HEK293 (cell line): ENCODE results near the gene ELAVL1.

Experiments used
- BCL11B ChIP-seq: fragments of 450-650 bp; formaldehyde crosslinking; IDR thresholded peaks from 2 replicates; pipeline ENCODE4 v1.5.1; 2016; ENCODE audit warnings: low read depth, missing biosample characterization, missing genetic modification characterization
- EGR2 ChIP-seq: fragments of 450-650 bp; formaldehyde crosslinking; IDR thresholded peaks from 2 replicates; pipeline ENCODE4 v1.5.1; 2016; ENCODE audit warnings: low read depth, missing biosample characterization, missing genetic modification characterization
- FEZF1 ChIP-seq: fragments of 450-650 bp; formaldehyde crosslinking; IDR thresholded peaks from 2 replicates; pipeline ENCODE4 v1.5.1; 2016; ENCODE audit warnings: missing biosample characterization, missing genetic modification characterization
- GLI4 ChIP-seq: fragments of 450-650 bp; formaldehyde crosslinking; IDR thresholded peaks from 2 replicates; pipeline ENCODE4 v1.5.1; 2016; ENCODE audit warnings: missing biosample characterization, missing genetic modification characterization
- HOXC10 ChIP-seq: sonication (generic); formaldehyde crosslinking; IDR thresholded peaks from 2 replicates; pipeline ENCODE4 v1.8.1; 2023; ENCODE audit warnings: mild to moderate bottlenecking, missing genetic modification reagents
- KLF9 ChIP-seq: fragments of 450-650 bp; formaldehyde crosslinking; IDR thresholded peaks from 2 replicates; pipeline ENCODE4 v1.5.1; 2016; ENCODE audit warnings: missing biosample characterization, missing genetic modification characterization, low read depth
- SP3 ChIP-seq: fragments of 450-650 bp; formaldehyde crosslinking; IDR thresholded peaks from 2 replicates; pipeline ENCODE4 v1.5.1; 2016; ENCODE audit warnings: missing biosample characterization, missing genetic modification characterization
- TCF7L2 ChIP-seq: IDR thresholded peaks from 2 replicates; pipeline ENCODE4 v1.6.1; 2011; ENCODE audit warnings: low read depth, mild to moderate bottlenecking, inconsistent platforms, low read length, moderate library complexity, borderline replicate concordance
- ZBTB1 ChIP-seq: fragments of 450-650 bp; formaldehyde crosslinking; IDR thresholded peaks from 2 replicates; pipeline ENCODE4 v1.5.1; 2016; ENCODE audit warnings: missing biosample characterization, missing genetic modification characterization
- ZFP69B ChIP-seq: fragments of 450-650 bp; formaldehyde crosslinking; IDR thresholded peaks from 2 replicates; pipeline ENCODE4 v1.5.1; 2016; ENCODE audit warnings: missing biosample characterization, missing genetic modification characterization
- ZNF133 ChIP-seq: fragments of 450-650 bp; formaldehyde crosslinking; IDR thresholded peaks from 2 replicates; pipeline ENCODE4 v1.5.1; 2016; ENCODE audit warnings: missing biosample characterization, missing genetic modification characterization
- ZNF140 ChIP-seq: fragments of 450-650 bp; formaldehyde crosslinking; IDR thresholded peaks from 2 replicates; pipeline ENCODE4 v1.5.1; 2016; ENCODE audit warnings: missing biosample characterization, missing genetic modification characterization
- ZNF157 ChIP-seq: fragments of 450-650 bp; formaldehyde crosslinking; IDR thresholded peaks from 2 replicates; pipeline ENCODE4 v1.5.1; 2016; ENCODE audit warnings: missing biosample characterization, missing genetic modification characterization
- ZNF174 ChIP-seq: fragments of 450-650 bp; formaldehyde crosslinking; IDR thresholded peaks from 2 replicates; pipeline ENCODE4 v1.5.0; 2017; ENCODE audit warnings: missing biosample characterization, mild to moderate bottlenecking, missing genetic modification characterization
- ZNF239 ChIP-seq: fragments of 450-650 bp; formaldehyde crosslinking; IDR thresholded peaks from 2 replicates; pipeline ENCODE4 v1.5.1; 2016; ENCODE audit warnings: missing biosample characterization, missing genetic modification characterization
- ZNF24 ChIP-seq: fragments of 450-650 bp; formaldehyde crosslinking; IDR thresholded peaks from 2 replicates; pipeline ENCODE4 v1.5.1; 2016; ENCODE audit warnings: missing biosample characterization, missing genetic modification characterization
- ZNF391 ChIP-seq: fragments of 450-650 bp; formaldehyde crosslinking; IDR thresholded peaks from 2 replicates; pipeline ENCODE4 v1.5.1; 2016; ENCODE audit warnings: low read depth, missing biosample characterization, missing genetic modification characterization, borderline replicate concordance
- ZNF48 ChIP-seq: fragments of 450-650 bp; formaldehyde crosslinking; IDR thresholded peaks from 2 replicates; pipeline ENCODE4 v1.5.1; 2016; ENCODE audit warnings: missing biosample characterization, missing genetic modification characterization
- ZNF529 ChIP-seq: fragments of 450-650 bp; formaldehyde crosslinking; IDR thresholded peaks from 2 replicates; pipeline ENCODE4 v1.5.1; 2017; ENCODE audit warnings: missing genetic modification characterization, missing biosample characterization; ENCODE audit not compliant: insufficient replicate concordance
- ZNF544 ChIP-seq: fragments of 450-650 bp; formaldehyde crosslinking; IDR thresholded peaks from 2 replicates; pipeline ENCODE4 v1.5.0; 2017; ENCODE audit warnings: missing biosample characterization, missing genetic modification characterization
- ZNF558 ChIP-seq: fragments of 450-650 bp; formaldehyde crosslinking; IDR thresholded peaks from 2 replicates; pipeline ENCODE4 v1.5.1; 2016; ENCODE audit warnings: missing biosample characterization, missing genetic modification characterization
- ZNF654 ChIP-seq: fragments of 450-650 bp; formaldehyde crosslinking; IDR thresholded peaks from 2 replicates; pipeline ENCODE4 v1.5.1; 2016; ENCODE audit warnings: low read depth, missing biosample characterization, missing genetic modification characterization
- ZNF660 ChIP-seq: fragments of 450-650 bp; IDR thresholded peaks from 2 replicates; pipeline ENCODE4 v1.5.1; 2018; ENCODE audit warnings: missing biosample characterization, mild to moderate bottlenecking, missing genetic modification characterization
- ZNF677 ChIP-seq: fragments of 450-650 bp; IDR thresholded peaks from 2 replicates; pipeline ENCODE4 v1.5.0; 2018; ENCODE audit warnings: missing biosample characterization, mild to moderate bottlenecking, missing genetic modification characterization, moderate library complexity
- ZNF768 ChIP-seq: fragments of 450-650 bp; formaldehyde crosslinking; IDR thresholded peaks from 2 replicates; pipeline ENCODE4 v1.5.1; 2018; ENCODE audit warnings: missing biosample characterization, mild to moderate bottlenecking, missing genetic modification characterization
- ZNF785 ChIP-seq: fragments of 450-650 bp; formaldehyde crosslinking; IDR thresholded peaks from 2 replicates; pipeline ENCODE4 v1.5.1; 2016; ENCODE audit warnings: missing biosample characterization, missing genetic modification characterization
- ZNF792 ChIP-seq: fragments of 450-650 bp; formaldehyde crosslinking; IDR thresholded peaks from 2 replicates; pipeline ENCODE4 v1.5.1; 2016; ENCODE audit warnings: missing biosample characterization, missing genetic modification characterization
- ZNF837 ChIP-seq: fragments of 450-650 bp; formaldehyde crosslinking; IDR thresholded peaks from 2 replicates; pipeline ENCODE4 v1.5.1; 2016; ENCODE audit warnings: missing biosample characterization, missing genetic modification characterization
- ZSCAN30 ChIP-seq: fragments of 450-650 bp; IDR thresholded peaks from 2 replicates; pipeline ENCODE4 v1.5.1; 2018; ENCODE audit warnings: missing biosample characterization, mild to moderate bottlenecking, missing genetic modification characterization, moderate library complexity
- TF ChIP-seq, protein P1 (sequence below): fragments of 450-650 bp; formaldehyde crosslinking; IDR thresholded peaks from 2 replicates; pipeline ENCODE4 v1.5.1; 2016; ENCODE audit warnings: missing biosample characterization, missing genetic modification characterization
- TF ChIP-seq, protein P2 (sequence below): fragments of 450-650 bp; formaldehyde crosslinking; IDR thresholded peaks from 2 replicates; pipeline ENCODE4 v1.5.1; 2017; ENCODE audit warnings: missing biosample characterization, missing genetic modification characterization
- TF ChIP-seq, protein P3 (sequence below): fragments of 450-650 bp; formaldehyde crosslinking; IDR thresholded peaks from 2 replicates; pipeline ENCODE4 v1.5.1; 2016; ENCODE audit warnings: missing biosample characterization, missing genetic modification characterization
- TF ChIP-seq, protein P4 (sequence below): fragments of 450-650 bp; formaldehyde crosslinking; IDR thresholded peaks from 2 replicates; pipeline ENCODE4 v1.5.1; 2016; ENCODE audit warnings: missing biosample characterization, missing genetic modification characterization, low read depth

The ELAVL1 gene

DNA sequence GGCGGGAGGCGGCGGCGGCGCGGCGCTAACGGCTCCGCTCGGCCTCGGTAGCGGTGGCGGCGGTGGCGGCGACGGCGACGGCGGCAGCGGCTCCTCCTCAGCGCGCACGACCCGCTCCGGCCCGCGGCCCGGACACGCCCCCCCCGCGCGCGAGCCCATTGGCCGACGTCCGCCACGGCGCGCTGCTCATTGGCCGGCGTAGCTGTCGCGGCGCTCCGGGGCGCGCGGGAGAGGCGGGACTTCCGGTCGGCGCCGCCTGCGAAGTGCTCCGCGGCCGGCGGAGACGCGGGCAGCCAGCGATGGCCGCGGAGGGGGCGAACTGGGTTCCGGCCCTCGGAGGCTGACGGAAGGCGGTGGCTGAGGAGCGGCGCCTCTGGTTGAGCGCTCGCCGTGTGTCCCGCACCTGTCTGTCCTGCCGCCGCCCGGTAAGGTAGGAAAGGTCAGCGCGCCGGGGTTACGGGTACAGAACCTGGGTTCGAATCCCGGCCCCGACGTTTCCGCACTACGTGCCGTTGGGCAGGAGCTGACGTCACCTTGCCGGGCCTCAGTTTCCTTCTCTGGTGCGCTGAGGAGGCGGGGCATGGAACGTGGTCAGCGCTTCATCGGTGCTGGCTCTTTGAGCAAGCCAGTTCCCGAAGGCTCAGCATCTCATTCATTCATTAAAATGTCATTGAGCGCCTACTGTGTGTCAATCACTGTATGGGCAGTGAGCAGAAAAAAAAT, at the start of gene ELAVL1 (continued):
- TF ChIP-seq ZNF133 (tag by site-specific recombination) (no peak), ZFP69B (peak; percentile 52; the same call in 1 of the 2 replicates), ZNF837 (tag by site-specific recombination) (peak; percentile 56; the same call in 1 of the 2 replicates), ZNF529 (no peak), ZNF660 (tag by site-specific recombination) (no peak), ZNF785 (tag by site-specific recombination) (0 out of 2 replicates have a peak, but pooled peaks have one; percentile 43), ZBTB1 (tag by site-specific recombination) (0 out of 2 replicates have a peak, but pooled peaks have one; percentile 36), ZNF792 (peak; percentile 93), GLI4 (tag by site-specific recombination) (peak; percentile 72; the same call in 1 of the 2 replicates), SP3 (peak; percentile 46; the same call in 1 of the 2 replicates), ZNF677 (tag by site-specific recombination) (peak; percentile 40; the same call in 1 of the 2 replicates), ZNF768 (tag by site-specific recombination) (no peak), KLF9 (tag by site-specific recombination) (peak; percentile 40), ZNF174 (tag by site-specific recombination) (no peak), EGR2 (tag by site-specific recombination) (0 out of 2 replicates have a peak, but pooled peaks have one; percentile 9), ZNF558 (tag by site-specific recombination) (no peak), ZNF48 (no peak), FEZF1 (tag by site-specific recombination) (peak; percentile 51; the same call in 1 of the 2 replicates), ZNF391 (tag by site-specific recombination) (peak; percentile 91; the same call in 1 of the 2 replicates), ZNF157 (no peak), ZNF544 (tag by site-specific recombination) (no peak), BCL11B (tag by site-specific recombination) (peak; percentile 85), TCF7L2 (no peak), ZNF654 (tag by site-specific recombination) (no peak), ZNF239 (tag by site-specific recombination) (no peak), ZNF140 (tag by site-specific recombination) (no peak), ZNF24 (tag by site-specific recombination) (peak; percentile 92), HOXC10 (CRISPR knock-in tag) (no peak), ZSCAN30 (tag by site-specific recombination) (peak; percentile 84; the same call in 1 of the 2 replicates)
- TF ChIP-seq, protein P1, sequence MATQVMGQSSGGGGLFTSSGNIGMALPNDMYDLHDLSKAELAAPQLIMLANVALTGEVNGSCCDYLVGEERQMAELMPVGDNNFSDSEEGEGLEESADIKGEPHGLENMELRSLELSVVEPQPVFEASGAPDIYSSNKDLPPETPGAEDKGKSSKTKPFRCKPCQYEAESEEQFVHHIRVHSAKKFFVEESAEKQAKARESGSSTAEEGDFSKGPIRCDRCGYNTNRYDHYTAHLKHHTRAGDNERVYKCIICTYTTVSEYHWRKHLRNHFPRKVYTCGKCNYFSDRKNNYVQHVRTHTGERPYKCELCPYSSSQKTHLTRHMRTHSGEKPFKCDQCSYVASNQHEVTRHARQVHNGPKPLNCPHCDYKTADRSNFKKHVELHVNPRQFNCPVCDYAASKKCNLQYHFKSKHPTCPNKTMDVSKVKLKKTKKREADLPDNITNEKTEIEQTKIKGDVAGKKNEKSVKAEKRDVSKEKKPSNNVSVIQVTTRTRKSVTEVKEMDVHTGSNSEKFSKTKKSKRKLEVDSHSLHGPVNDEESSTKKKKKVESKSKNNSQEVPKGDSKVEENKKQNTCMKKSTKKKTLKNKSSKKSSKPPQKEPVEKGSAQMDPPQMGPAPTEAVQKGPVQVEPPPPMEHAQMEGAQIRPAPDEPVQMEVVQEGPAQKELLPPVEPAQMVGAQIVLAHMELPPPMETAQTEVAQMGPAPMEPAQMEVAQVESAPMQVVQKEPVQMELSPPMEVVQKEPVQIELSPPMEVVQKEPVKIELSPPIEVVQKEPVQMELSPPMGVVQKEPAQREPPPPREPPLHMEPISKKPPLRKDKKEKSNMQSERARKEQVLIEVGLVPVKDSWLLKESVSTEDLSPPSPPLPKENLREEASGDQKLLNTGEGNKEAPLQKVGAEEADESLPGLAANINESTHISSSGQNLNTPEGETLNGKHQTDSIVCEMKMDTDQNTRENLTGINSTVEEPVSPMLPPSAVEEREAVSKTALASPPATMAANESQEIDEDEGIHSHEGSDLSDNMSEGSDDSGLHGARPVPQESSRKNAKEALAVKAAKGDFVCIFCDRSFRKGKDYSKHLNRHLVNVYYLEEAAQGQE (tag by site-specific recombination): peak; percentile 27; the same call in 1 of the 2 replicates
- TF ChIP-seq, protein P2, sequence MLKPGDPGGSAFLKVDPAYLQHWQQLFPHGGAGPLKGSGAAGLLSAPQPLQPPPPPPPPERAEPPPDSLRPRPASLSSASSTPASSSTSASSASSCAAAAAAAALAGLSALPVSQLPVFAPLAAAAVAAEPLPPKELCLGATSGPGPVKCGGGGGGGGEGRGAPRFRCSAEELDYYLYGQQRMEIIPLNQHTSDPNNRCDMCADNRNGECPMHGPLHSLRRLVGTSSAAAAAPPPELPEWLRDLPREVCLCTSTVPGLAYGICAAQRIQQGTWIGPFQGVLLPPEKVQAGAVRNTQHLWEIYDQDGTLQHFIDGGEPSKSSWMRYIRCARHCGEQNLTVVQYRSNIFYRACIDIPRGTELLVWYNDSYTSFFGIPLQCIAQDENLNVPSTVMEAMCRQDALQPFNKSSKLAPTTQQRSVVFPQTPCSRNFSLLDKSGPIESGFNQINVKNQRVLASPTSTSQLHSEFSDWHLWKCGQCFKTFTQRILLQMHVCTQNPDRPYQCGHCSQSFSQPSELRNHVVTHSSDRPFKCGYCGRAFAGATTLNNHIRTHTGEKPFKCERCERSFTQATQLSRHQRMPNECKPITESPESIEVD (tag by site-specific recombination): no peak
- TF ChIP-seq, protein P3, sequence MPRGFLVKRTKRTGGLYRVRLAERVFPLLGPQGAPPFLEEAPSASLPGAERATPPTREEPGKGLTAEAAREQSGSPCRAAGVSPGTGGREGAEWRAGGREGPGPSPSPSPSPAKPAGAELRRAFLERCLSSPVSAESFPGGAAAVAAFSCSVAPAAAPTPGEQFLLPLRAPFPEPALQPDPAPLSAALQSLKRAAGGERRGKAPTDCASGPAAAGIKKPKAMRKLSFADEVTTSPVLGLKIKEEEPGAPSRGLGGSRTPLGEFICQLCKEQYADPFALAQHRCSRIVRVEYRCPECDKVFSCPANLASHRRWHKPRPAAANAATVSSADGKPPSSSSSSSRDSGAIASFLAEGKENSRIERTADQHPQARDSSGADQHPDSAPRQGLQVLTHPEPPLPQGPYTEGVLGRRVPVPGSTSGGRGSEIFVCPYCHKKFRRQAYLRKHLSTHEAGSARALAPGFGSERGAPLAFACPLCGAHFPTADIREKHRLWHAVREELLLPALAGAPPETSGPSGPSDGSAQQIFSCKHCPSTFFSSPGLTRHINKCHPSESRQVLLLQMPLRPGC: peak; percentile 64; the same call in 1 of the 2 replicates
- TF ChIP-seq, protein P4, sequence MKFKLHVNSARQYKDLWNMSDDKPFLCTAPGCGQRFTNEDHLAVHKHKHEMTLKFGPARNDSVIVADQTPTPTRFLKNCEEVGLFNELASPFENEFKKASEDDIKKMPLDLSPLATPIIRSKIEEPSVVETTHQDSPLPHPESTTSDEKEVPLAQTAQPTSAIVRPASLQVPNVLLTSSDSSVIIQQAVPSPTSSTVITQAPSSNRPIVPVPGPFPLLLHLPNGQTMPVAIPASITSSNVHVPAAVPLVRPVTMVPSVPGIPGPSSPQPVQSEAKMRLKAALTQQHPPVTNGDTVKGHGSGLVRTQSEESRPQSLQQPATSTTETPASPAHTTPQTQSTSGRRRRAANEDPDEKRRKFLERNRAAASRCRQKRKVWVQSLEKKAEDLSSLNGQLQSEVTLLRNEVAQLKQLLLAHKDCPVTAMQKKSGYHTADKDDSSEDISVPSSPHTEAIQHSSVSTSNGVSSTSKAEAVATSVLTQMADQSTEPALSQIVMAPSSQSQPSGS (tag by site-specific recombination): peak; percentile 95
